Naive thymus-derived CD8-positive, alpha-beta T cell (primary cell): ENCODE results near the gene FAM53B. TPM values are rescaled to one million over a fixed set of nuclear protein-coding genes. Genes with fewer than 3 reads are reported as not detected.

Experiments
- ATAC-seq, 2 donors: fragments of 150-1000 bp; cut with Tn5 transposase in 1 of 2; sonication (Bioruptor Pico), chemical (Tn5 transposase) in 1 of 2; 1 replicate in 1 of 2; 2 replicates in 1 of 2; pipeline ENCODE4 v1.10.0; 2021; ENCODE audit warnings: mild to moderate bottlenecking in 2 of 2, moderate library complexity in 2 of 2
- POLR2A ChIA-PET: fragments of 350-600 bp; sonication (Branson Sonifier 250); formaldehyde crosslinking; loops from one replicate; lab custom pipeline; 2021; ENCODE audit warnings: antibody characterized with exemption; lab: Charles Lee
- DNase-seq, 10 donors: peaks; one replicate each; pipeline versions ENCODE4 v3.0.0 to v3.0.0-alpha.2; 2020 to 2022
- H3K27ac Mint-ChIP-seq, 10 donors: one replicate each; pipeline ENCODE4 v1.8.0; 2020 to 2022; ENCODE audit warnings: mild to moderate bottlenecking in 10 of 10, mixed read lengths in 10 of 10, moderate library complexity in 4 of 10, inconsistent platforms in 1 of 10
- H3K27me3 Mint-ChIP-seq, 5 donors: one replicate each; pipeline ENCODE4 v1.8.0; 2021 to 2022; ENCODE audit warnings: mixed read lengths in 5 of 5
- H3K36me3 Mint-ChIP-seq, 3 donors: one replicate each; pipeline ENCODE4 v1.8.0; 2020 to 2022; ENCODE audit warnings: mixed read lengths in 3 of 3, mild to moderate bottlenecking in 2 of 3, inconsistent platforms in 1 of 3
- H3K4me1 Mint-ChIP-seq, 4 donors: one replicate each; pipeline ENCODE4 v1.8.0; 2021 to 2022; ENCODE audit warnings: mixed read lengths in 4 of 4
- H3K4me3 Mint-ChIP-seq, 10 donors: one replicate each; pipeline ENCODE4 v1.8.0; 2020 to 2022; ENCODE audit warnings: mild to moderate bottlenecking in 10 of 10, mixed read lengths in 10 of 10, moderate library complexity in 6 of 10, inconsistent platforms in 1 of 10
- H3K9me3 Mint-ChIP-seq, 9 donors: one replicate each; pipeline ENCODE4 v1.8.0; 2020 to 2022; ENCODE audit warnings: mixed read lengths in 9 of 9, mild to moderate bottlenecking in 3 of 9, inconsistent platforms in 1 of 9, moderate library complexity in 1 of 9
- polyA plus RNA-seq, 3 donors: library from polyadenylated mRNA; unstranded; fragments of 300-500 nt; fragmentation: Illumina TruSeq; gene quantifications; one replicate each; pipeline ENCODE4 v1.2.3, GENCODE V29; 2021
- total RNA-seq, 8 experiments: library from RNA in 2 of 8; stranded (reverse) in 2 of 8; gene quantifications; one replicate each; pipeline ENCODE4 v1.2.3 and lab custom pipeline; 2021 to 2026

FAM53B gene
- total and polyA plus RNA-seq, 5 experiments from 2014 or later, result 2.4 to 23.2 (median 15.1) TPM

DNA sequence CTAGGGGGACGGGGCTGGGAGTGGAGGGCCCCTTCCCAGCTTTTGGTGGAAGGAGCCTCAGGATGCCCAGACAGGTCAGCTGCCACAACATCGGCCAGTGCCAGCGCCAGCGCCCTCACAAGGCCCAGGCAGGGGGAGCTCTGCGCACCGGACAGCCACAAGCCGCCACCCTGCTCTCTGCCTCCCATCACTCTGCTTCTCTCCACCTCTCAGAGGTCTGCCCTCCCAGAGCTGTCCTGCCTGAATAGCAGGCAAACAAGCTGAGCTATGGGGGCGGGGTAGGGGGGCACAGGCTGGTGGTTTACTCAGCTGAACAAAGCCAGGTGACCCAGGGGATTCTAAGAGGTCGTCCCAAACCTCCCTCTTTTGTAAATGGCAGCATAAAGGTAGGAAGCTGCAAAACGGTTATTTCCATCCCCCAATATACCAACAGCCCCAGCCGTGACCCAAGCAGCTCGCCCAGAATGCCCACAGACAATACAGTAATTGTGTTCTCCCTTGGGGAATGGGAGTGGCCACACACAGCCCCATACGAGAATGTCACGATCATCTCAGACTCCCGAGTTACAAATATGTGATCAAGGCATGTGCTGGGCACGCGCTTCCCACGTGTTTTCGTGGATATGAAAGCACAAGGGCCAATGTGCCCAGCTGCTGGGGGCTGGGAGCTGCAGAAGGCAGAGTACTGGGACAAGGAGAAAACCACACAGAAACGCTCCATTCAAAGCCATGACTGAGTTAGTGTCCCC lies 19.7 kb downstream of the FAM53B start:
- peaks cover 0 to 3% (median 0%) of the 10 kb centered on the region in 3 donors for H3K36me3 Mint-ChIP-seq
- peak overlapping the region; percentile 88 to 97 (median 94) for H3K27ac Mint-ChIP-seq
- peak overlapping the region in 5 of 10 donors; percentile 23 to 79 (median 63) for H3K4me3 Mint-ChIP-seq
- POLR2A ChIA-PET, result interaction anchor here (1.1 to 3.0 kb wide), 6 partner anchors 10 to 86 kb away, joined by 3 to 20 read pairs (median 5); no protein-coding TSS in a partner anchor
- H3K9me3 Mint-ChIP-seq, result no peaks in the 10 kb centered on the region
- H3K27me3 Mint-ChIP-seq, result no peaks in the 10 kb centered on the region
- no peak for ATAC-seq
- DNase-seq, result peak in 1 of 10 donors; percentile 54
- peaks cover 41 to 98% (median 85%) of the 10 kb centered on the region in 4 donors for H3K4me1 Mint-ChIP-seq

DNA sequence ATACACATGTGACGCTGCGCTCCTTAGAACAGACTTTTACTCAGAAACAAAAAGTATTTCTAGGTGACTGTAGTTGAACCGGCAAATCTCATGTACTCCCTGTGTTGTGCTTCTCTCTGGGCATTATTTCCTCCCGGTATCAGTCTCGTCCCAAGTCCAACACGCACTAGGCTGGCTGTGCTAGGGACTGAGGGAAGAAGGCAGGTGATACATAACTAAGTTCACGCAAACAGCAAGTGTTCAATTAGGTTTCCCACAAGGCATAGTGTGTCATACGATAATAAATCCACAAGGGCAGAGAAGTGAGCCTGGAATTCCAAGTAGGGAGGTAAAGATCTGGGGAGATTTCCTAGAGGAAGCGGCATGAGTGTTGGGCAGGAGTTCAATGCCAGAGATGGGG lies 20.4 kb downstream of the FAM53B start:
- Mint-ChIP-seq H3K4me1 (peaks cover 38 to 98% (median 85%) of the 10 kb centered on the region in 4 donors), H3K9me3 (no peaks in the 10 kb centered on the region), H3K4me3 (peak overlapping the region in 9 of 10 donors; percentile 1 to 79 (median 63)), H3K27ac (peak overlapping the region; percentile 88 to 97 (median 94)), H3K27me3 (no peaks in the 10 kb centered on the region), H3K36me3 (peaks cover 0 to 3% (median 0%) of the 10 kb centered on the region in 3 donors)
- ATAC-seq (no peak), DNase-seq (no peak)
- POLR2A ChIA-PET, result interaction anchor here (1.1 to 3.0 kb wide), 5 partner anchors 10 to 86 kb away, joined by 3 to 20 read pairs (median 6); no protein-coding TSS in a partner anchor

DNA sequence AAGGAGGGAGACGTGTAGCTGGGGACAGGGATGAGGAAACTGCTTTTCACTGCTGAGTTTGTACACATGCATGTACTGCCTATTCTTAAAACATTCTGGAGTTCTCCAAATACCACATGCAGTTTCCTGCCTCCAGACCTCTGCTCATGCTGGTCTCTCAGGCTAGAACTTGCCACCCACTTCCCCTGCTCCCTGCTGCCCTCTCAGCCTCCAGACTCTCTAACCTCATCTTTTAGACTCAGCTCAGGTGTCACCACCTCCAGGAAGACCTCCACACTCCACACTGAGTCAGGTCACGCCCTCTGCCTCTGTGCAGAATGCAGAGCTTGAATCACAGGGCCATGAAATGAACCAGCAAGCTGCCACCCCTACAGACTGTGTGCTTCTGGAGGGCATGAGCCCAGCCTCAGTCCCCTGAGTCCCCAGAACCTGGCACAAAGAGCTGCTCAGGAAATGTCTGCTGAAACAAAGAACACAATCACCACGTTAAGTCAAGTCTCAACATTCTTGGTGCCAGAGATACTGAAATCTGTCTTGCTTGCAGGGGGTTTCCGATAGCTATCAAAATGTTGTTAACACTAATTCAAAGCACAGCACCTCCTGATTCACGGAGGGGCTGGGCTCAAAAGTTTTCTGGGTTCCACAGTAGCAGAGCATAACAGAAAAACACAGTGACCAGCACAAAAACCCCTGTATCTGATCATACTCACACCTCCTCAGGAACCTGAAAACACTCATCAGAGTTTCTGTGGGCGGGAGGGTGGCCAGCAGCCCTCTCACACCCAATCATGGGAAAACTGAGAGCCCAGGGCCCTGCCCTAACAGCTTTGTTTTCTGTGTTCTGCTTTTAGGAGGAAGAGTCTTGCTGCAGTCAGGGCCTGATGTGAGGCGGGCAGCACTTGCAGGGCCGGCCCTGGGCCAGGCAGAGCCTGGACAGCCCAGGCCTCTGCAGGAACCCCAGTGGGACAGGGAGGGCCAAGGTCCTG lies 21.1 kb downstream of the FAM53B start:
- Mint-ChIP-seq H3K4me3 (peak overlapping the region; percentile 40 to 79 (median 66)), H3K4me1 (peaks cover 34 to 98% (median 85%) of the 10 kb centered on the region in 4 donors), H3K27me3 (no peaks in the 10 kb centered on the region), H3K36me3 (peaks cover 0 to 3% (median 0%) of the 10 kb centered on the region in 3 donors), H3K9me3 (no peaks in the 10 kb centered on the region), H3K27ac (peak overlapping the region; percentile 88 to 97 (median 94))
- DNase-seq, result peak in 4 of 10 donors; percentile 32 to 62 (median 44)
- POLR2A ChIA-PET, result interaction anchor here (0.8 to 3.2 kb wide), 14 partner anchors 8 to 96 kb away, joined by 3 to 21 read pairs (median 5); no protein-coding TSS in a partner anchor
- ATAC-seq, result peak; percentile 14 to 18

DNA sequence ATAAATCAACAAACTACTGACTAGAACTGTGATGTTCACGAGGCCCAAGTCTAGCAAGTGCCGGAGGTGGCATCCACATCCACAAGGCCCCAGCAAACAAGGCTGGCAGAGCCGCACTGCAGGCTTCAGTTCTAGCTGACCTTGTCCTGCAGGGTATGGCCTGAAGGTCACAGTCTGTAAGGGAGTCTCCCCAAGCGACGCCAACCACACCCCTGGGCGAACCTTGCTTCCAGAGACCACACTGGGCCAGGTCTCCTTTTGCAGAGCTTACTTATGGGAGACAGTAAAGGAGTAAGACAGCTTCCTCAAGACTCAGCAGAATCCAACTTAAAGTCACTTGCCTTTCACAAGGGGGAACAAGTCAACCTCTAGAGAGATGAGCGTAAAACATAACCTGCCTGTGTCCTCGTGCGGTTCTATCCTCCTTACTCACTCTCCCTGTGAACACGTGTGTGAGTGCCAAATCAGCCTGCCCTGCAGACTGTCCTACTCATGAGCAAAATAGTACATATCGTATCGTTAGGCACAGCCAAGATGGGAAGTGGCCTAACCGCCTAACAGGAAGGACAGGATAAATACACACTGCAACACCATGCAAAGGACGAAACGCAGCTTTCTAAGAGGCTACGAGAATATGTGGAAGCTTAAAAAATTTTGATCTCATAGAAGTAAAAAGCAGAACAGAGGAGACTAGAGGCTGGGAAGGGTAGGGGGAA lies 22.7 kb downstream of the FAM53B start:
- peaks cover 40 to 98% (median 86%) of the 10 kb centered on the region in 4 donors for H3K4me1 Mint-ChIP-seq
- peak overlapping the region in 9 of 10 donors; percentile 3 to 67 (median 44) for H3K4me3 Mint-ChIP-seq
- H3K27ac Mint-ChIP-seq, result peak overlapping the region; percentile 58 to 95 (median 84)
- ATAC-seq, result no peak
- H3K9me3 Mint-ChIP-seq, result no peaks in the 10 kb centered on the region
- peaks cover 0 to 2% (median 0%) of the 10 kb centered on the region in 3 donors for H3K36me3 Mint-ChIP-seq
- POLR2A ChIA-PET, result interaction anchor here (0.8 to 3.2 kb wide), 6 partner anchors 8 to 84 kb away, joined by 3 to 21 read pairs (median 5); no protein-coding TSS in a partner anchor
- no peaks in the 10 kb centered on the region for H3K27me3 Mint-ChIP-seq
- DNase-seq, result peak in 1 of 10 donors; percentile 43

DNA sequence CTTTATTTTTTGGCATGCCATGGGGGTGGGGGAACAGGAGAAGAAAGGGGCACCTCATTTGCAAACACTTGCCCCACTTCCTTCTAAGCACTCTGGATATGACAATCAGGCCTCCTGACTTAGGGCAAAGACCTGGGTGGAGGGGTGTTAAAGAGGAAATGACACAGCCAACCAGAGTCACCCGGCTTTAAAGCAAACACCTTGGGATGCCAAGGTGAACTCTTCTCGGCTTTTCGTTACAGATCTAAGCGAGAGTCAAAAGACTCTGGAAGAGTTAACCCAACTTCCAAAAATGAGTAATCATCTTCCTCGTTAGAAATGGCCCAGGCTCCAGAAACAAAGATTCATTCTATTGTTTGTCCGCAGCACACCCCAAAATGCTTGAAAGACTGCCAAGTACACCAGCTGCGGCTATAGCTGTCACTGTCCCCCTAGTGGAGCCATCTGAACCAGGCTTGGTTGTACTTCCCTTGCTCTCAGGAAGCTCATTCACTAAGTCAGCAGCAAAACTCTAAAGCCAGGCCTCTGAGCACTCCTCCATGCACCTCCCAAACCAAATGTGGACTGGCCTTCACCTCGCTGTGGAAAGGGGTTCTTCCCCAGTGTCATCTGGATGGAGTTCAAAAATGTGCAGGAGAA lies 24.8 kb downstream of the FAM53B start:
- Mint-ChIP-seq H3K9me3 (no peaks in the 10 kb centered on the region), H3K4me1 (peaks cover 46 to 98% (median 86%) of the 10 kb centered on the region in 4 donors), H3K27ac (peak overlapping the region; percentile 88 to 98 (median 96)), H3K27me3 (no peaks in the 10 kb centered on the region), H3K36me3 (no peaks in the 10 kb centered on the region), H3K4me3 (peak overlapping the region; percentile 50 to 86 (median 74))
- POLR2A ChIA-PET, result interaction anchor here (0.6 to 3.7 kb wide), 25 partner anchors 10 to 177 kb away, joined by 3 to 56 read pairs (median 7); partner anchors contain the start of gene ABRAXAS2
- peak in 9 of 10 donors; percentile 47 to 85 (median 74) for DNase-seq
- ATAC-seq, result peak; percentile 54 to 61

DNA sequence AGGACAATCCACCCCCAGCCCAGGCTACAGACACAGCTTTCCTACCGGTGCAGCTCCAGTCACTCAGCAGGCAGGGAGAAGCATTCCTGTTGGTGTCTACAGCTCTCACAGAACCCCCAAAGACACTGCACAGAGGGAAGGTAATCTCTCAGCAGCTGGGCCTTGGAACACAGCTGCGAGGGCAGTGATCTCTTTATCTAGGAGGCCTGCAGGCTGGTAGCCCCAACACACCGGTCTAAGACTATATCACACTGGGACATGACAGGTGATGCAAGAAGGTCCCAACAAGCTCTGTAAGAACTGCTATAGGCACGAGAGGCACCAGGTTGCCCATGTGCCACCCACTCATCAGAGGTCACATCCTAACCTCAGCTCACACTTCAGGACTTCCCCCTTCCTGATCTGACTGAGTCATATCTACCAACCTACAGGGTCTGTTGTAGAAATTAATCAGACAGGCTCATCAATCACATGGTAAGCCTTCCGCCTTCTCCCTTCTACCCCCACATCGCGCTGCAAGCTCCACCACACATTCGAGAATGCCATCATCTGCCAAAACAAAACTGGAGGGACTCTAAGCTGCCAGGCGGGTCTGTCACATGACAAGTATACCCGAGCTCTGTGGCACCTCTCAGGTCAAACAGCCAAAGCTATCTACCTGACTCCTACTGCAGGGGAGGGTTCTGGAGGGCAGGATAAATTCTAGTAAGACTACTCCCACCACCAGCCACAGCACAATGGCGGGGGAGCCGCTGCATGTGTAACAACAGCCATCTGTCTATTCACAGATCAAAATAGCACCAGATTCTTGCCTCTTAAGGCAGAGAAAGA lies 26.1 kb downstream of the FAM53B start:
- ATAC-seq, result peak; percentile 84
- peak; percentile 31 to 86 (median 72) for DNase-seq
- Mint-ChIP-seq H3K9me3 (no peaks in the 10 kb centered on the region), H3K4me1 (peaks cover 38 to 98% (median 86%) of the 10 kb centered on the region in 4 donors), H3K36me3 (no peaks in the 10 kb centered on the region), H3K27ac (peak overlapping the region; percentile 88 to 98 (median 96)), H3K4me3 (peak overlapping the region; percentile 50 to 86 (median 74)), H3K27me3 (no peaks in the 10 kb centered on the region)
- POLR2A ChIA-PET, result interaction anchor here (0.7 to 3.7 kb wide), 28 partner anchors 10 to 188 kb away, joined by 3 to 56 read pairs (median 6); partner anchors contain the start of gene ABRAXAS2

DNA sequence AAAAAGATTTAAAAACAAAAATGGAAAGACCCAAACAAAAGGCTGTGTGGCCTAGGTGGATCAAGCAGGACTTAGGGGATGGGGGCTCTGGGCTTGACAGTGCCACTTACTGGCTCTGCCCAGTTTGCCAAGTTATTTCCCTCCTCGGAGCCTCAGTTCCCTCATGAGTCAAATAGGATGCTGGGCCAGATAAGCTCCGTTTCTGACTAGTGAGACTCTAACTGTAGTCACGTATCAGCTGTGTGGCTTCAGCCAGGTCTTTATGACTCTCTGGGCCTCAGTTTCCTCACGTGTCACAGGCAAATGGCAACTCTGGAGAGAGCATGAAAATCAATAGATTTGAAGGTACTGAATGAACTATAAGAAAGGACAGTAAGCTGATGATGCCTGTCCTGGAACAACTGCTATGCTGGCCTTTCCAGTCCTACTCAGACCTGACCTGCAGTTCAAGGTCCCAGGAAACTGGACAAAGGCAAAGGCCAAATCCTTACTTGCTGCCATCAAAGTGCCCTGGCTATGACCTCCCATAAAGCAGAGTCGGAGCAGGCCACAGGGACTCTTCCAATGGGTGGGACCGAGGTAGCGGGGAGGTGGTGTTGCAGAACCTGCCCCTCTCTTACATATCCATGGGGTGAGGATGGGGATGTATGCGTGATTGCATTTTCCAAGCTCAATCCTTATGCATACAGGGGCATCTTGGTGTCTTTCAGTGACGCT lies 27.0 kb downstream of the FAM53B start:
- Mint-ChIP-seq H3K4me3 (peak overlapping the region in 7 of 10 donors; percentile 53 to 86 (median 75)), H3K27ac (peak overlapping the region; percentile 56 to 98 (median 96)), H3K27me3 (no peaks in the 10 kb centered on the region), H3K4me1 (peaks cover 36 to 97% (median 84%) of the 10 kb centered on the region in 4 donors), H3K36me3 (no peaks in the 10 kb centered on the region), H3K9me3 (no peaks in the 10 kb centered on the region)
- POLR2A ChIA-PET, result interaction anchor here (0.6 to 3.7 kb wide), 19 partner anchors 9 to 187 kb away, joined by 3 to 56 read pairs (median 8); no protein-coding TSS in a partner anchor
- DNase-seq (no peak), ATAC-seq (no peak)

DNA sequence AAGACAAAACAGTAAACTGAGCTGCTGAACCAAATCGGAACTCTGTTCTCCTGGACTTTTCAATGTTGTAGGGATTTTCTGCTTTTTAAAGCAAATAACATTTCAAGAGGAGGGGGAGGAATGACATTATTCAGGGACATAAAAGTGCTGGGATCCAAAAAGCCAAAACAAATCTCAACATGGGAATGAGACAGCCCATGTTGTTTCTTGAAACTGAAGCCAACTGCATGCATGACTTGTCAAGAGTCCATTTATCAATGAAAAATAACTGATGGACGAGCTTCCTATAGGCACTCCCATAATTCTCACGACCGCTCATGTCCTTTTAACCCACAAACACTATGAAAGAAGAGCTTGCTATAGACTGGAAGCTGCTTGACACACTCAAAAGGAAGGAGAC lies 27.8 kb downstream of the FAM53B start:
- no peak for DNase-seq
- no peak for ATAC-seq
- POLR2A ChIA-PET, result interaction anchor here (0.6 to 3.1 kb wide), 5 partner anchors 11 to 79 kb away, joined by 3 to 22 read pairs (median 6); no protein-coding TSS in a partner anchor
- peak overlapping the region in 3 of 10 donors; percentile 27 to 65 (median 65) for H3K4me3 Mint-ChIP-seq
- H3K9me3 Mint-ChIP-seq, result no peaks in the 10 kb centered on the region
- H3K36me3 Mint-ChIP-seq, result no peaks in the 10 kb centered on the region
- H3K27me3 Mint-ChIP-seq, result no peaks in the 10 kb centered on the region
- H3K4me1 Mint-ChIP-seq, result peaks cover 30 to 92% (median 77%) of the 10 kb centered on the region in 4 donors
- peak overlapping the region; percentile 5 to 98 (median 90) for H3K27ac Mint-ChIP-seq

DNA sequence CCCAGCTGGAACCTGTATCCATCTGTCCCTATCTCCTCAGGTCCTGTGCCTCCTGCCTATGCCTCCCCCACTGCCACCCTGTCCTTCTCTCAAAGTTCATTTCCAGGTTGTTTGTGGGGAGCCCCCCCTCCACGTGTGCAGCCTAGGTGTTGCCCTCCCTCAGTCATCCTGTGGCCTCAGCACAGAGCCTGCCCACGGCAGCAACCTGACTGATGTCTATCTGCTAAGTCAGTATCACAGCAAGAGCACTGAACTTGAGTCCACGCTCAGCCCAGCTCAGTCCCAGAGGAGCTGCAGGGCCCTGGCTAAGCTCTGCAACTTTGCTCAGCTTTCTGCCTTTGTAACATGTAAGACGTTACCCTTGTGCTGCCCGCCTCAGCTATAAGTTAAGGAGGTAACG lies 28.7 kb downstream of the FAM53B start:
- H3K27ac Mint-ChIP-seq, result peak overlapping the region in 9 of 10 donors; percentile 35 to 98 (median 85)
- ATAC-seq (no peak), DNase-seq (no peak)
- no peaks in the 10 kb centered on the region for H3K27me3 Mint-ChIP-seq
- H3K9me3 Mint-ChIP-seq, result no peaks in the 10 kb centered on the region
- POLR2A ChIA-PET, result interaction anchor here (0.6 to 1.6 kb wide), 5 partner anchors 13 to 176 kb away, joined by 3 to 8 read pairs (median 3); no protein-coding TSS in a partner anchor
- peaks cover 35 to 92% (median 79%) of the 10 kb centered on the region in 4 donors for H3K4me1 Mint-ChIP-seq
- no peaks in the 10 kb centered on the region for H3K36me3 Mint-ChIP-seq
- H3K4me3 Mint-ChIP-seq, result peak overlapping the region in 9 of 10 donors; percentile 6 to 71 (median 33)
